HG02678 (cell line): Measurements from ENCODE around the gene PALB2.

ENCODE experiments used
- ATAC-seq: cut with Tn5 transposase; IDR thresholded peaks from one replicate; pipeline ENCODE4 v1.9.1; 2021; ENCODE audit warnings: mild to moderate bottlenecking, moderate library complexity; ENCODE audit not compliant: unreplicated experiment

The PALB2 gene

GRCh38 chr16:23640931-23641765 lies at the start of gene PALB2, which contains the start of gene DCTN5:
Gene PALB2, minus strand, starts transcription at chr16:23641310. Its CDS starts 153 bp downstream, at chr16:23641157.
Gene DCTN5, plus strand, starts transcription at chr16:23641466. Its CDS starts 77 bp downstream, at chr16:23641543.
- peak; percentile 97 for ATAC-seq

GRCh38 chr16:23689442-23690187 lies 48.5 kb upstream of the PALB2 start:
- no peak for ATAC-seq

- ATAC-seq = no peak
Observed at GRCh38 chr16:23687034-23687808, 46.1 kb upstream of the PALB2 start.

GRCh38 chr16:23683487-23683886 lies 42.4 kb upstream of the PALB2 start:
- no peak for ATAC-seq

- no peak for ATAC-seq
Observed at GRCh38 chr16:23682181-23682580, 41.1 kb upstream of the PALB2 start.

- no peak for ATAC-seq
Observed at GRCh38 chr16:23679986-23680336, 38.9 kb upstream of the PALB2 start.

- ATAC-seq = no peak
Observed at GRCh38 chr16:23679274-23679985, 38.3 kb upstream of the PALB2 start.

- peak; percentile 83 for ATAC-seq
Observed at GRCh38 chr16:23678430-23679273, 37.5 kb upstream of the PALB2 start, which contains the start of gene PLK1. Gene PLK1, plus strand, starts transcription at chr16:23678889. Its CDS starts 44 bp downstream, at chr16:23678933.

GRCh38 chr16:23676924-23677480 lies 35.9 kb upstream of the PALB2 start:
- ATAC-seq = no peak

- no peak for ATAC-seq
Observed at GRCh38 chr16:23673971-23674614, 33.0 kb upstream of the PALB2 start.

- ATAC-seq = peak; percentile 98
Observed at GRCh38 chr16:23670137-23670776, 29.1 kb upstream of the PALB2 start.

GRCh38 chr16:23668873-23669272 lies 27.8 kb upstream of the PALB2 start:
- no peak for ATAC-seq

GRCh38 chr16:23668225-23668624 lies 27.1 kb upstream of the PALB2 start:
- ATAC-seq = no peak

GRCh38 chr16:23667355-23667659 lies 26.2 kb upstream of the PALB2 start:
- no peak for ATAC-seq

- no peak for ATAC-seq
Observed at GRCh38 chr16:23666571-23667354, 25.7 kb upstream of the PALB2 start.

GRCh38 chr16:23663918-23664317 lies 22.8 kb upstream of the PALB2 start:
- no peak for ATAC-seq

GRCh38 chr16:23651943-23652468 lies 10.9 kb upstream of the PALB2 start:
- ATAC-seq = no peak
